B cell (primary cell): Measurements from ENCODE around the gene ENPP4.

Experiments used
- EZH2 ChIP-seq: IDR thresholded peaks from 2 replicates; pipeline ENCODE4 v1.6.1; 2012; ENCODE audit warnings: borderline replicate concordance, low read depth, mild to moderate bottlenecking, moderate library complexity, low read length; ENCODE audit not compliant: insufficient read depth, poor library complexity, severe bottlenecking
- TF ChIP-seq, protein P1 (sequence below): fragments of 200-600 bp; IDR thresholded peaks from one replicate; pipeline ENCODE4 v1.8.0; 2022; ENCODE audit warnings: antibody characterized with exemption, mild to moderate bottlenecking

DNA sequence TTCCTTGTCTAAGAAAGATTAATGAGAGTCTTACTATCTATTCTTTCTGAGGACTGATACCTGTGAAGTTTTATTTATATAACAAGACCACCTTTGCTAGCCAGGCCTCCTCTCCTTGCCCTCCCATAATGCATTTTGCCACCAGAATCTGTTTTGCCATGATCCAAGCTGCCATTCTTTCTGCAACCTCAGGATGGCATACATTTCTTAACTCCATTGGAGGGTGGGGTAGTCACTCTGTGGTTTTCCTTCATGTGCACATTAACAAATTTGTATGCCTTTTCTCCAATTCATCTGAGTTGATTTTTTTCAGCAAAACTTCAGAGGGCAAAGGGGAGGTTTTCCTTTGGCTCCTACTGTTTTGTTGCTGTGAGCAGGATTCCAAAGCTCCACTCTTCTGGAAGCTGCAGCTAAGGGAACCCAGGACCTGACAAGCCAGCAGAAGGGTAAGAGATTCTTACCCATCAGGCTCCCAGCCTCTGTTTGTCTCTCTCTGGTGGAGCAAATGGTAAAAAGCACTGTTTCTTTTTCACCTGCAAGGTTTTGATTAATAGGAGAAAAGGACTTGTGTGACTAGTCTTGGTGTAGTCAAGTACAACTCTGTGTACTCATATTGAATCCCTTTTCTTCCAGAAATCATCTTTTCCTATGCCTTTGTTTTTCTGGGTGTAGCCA lies 26.2 kb upstream of the ENPP4 start:
- TF ChIP-seq, protein P1, sequence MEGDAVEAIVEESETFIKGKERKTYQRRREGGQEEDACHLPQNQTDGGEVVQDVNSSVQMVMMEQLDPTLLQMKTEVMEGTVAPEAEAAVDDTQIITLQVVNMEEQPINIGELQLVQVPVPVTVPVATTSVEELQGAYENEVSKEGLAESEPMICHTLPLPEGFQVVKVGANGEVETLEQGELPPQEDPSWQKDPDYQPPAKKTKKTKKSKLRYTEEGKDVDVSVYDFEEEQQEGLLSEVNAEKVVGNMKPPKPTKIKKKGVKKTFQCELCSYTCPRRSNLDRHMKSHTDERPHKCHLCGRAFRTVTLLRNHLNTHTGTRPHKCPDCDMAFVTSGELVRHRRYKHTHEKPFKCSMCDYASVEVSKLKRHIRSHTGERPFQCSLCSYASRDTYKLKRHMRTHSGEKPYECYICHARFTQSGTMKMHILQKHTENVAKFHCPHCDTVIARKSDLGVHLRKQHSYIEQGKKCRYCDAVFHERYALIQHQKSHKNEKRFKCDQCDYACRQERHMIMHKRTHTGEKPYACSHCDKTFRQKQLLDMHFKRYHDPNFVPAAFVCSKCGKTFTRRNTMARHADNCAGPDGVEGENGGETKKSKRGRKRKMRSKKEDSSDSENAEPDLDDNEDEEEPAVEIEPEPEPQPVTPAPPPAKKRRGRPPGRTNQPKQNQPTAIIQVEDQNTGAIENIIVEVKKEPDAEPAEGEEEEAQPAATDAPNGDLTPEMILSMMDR = no peak
- no peak for TF ChIP-seq EZH2
